AG20443 (cell line): ENCODE measurements around the gene CLIC5.
A peak's percentile ranks its signal among the peaks of the same experiment; 100 is the strongest.

ENCODE experiments used
- DNase-seq: peaks from one replicate; pipeline ENCODE4 v3.0.0; 2012; ENCODE audit warnings: low spot score, mixed read lengths

Gene CLIC5

DNA sequence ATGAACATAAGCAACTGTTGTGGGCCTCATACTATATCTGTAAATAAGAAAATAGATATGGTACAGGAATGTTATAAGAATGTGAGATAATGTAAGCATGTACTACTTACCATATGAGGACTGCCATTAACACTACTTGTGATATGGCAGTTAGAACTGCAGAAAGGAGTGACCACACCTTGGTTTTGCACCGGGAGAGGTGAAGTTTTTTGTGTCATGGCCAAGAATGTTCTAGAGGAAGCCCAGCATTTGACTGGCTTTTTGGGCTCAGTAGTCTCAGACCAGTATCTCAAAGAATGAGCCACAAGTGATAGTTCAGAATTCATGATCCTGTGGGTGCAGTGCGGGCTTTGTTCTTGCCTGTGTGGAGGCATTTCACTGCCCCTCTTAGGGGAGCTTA, 123.5 kb downstream of the CLIC5 start:
- no peak for DNase-seq

GRCh38 chr6:45886776-45887175, 128.9 kb downstream of the CLIC5 start:
- no peak for DNase-seq

DNA sequence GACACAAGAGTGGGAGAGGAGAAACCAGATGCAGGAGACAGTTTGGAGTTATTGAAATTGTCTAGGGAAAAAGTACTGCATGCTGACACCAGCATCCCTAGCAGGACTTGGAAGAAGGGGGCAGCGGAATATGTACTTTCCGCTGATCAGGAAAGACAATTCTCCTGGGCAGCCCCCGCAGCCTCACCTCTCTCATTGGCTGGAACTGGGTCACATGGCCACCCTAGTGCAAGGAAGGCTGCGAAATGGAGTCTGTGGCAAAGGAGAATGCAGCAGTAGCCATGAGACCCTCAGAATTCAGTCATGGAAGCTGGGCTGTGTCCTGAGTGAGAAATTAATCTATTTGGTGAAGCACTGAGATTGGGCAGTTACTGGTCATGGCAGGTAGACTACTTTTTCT, 131.3 kb downstream of the CLIC5 start:
- DNase-seq = no peak

GRCh38 chr6:45882671-45883070, 133.0 kb downstream of the CLIC5 start:
- DNase-seq = no peak

DNA sequence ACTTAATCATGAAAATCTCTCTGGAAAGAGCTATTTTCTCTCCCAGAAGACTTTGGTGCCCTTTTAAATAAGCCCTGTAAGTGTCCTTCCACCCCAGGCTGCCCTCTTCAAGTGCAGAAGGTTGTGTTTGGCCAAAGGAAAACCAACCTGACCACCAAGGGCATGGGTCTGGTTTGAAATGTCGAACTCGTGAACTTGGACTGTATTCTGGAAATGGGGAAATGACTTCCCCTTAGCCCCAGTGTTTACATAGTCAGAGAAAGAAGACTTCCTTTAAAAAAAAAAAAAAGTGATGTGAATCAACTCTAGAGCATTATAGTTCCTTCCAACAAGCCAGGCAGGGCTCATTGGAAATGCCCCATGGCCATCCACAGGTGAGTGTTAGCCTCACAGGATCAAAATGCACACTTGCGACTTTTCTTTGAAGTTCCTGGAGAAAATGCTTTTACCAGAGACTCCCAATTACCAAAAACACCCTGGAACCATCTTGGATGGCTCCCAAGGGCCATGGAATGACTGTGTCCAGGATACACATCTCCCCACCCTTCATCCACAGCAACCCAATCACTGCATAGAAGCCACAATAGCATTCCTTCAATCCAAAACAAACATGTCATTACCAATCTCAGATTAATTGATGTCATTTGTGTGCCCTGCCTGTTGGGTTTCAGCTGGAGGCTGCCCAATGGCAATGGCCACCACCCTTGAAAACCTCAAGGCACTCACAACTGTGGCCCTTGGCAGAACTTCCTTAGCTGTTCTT, 133.8 kb downstream of the CLIC5 start:
- peak; percentile 17 for DNase-seq

DNA sequence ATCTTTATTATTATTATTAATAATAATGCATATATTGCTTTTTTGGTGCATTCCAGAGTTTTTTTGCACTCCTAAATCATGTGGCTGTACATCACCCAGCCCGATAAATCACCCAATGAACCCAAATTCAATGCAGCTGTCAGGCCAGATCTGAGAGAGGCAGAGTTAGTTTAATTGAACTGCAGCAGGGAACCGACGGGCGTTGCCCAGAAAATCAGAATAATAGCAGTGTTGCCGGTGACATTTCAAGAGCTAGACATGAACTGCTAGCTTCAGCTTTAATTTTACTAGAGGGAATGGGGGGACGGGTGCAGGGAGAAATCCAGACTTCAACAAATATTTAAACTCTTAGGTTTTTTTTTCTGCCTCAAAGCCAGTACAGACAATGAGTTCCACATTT, 135.0 kb downstream of the CLIC5 start:
- peak; percentile 11 for DNase-seq

- peak; percentile 68 for DNase-seq
Measured at GRCh38 chr6:45880159-45880558, 135.5 kb downstream of the CLIC5 start.

DNA sequence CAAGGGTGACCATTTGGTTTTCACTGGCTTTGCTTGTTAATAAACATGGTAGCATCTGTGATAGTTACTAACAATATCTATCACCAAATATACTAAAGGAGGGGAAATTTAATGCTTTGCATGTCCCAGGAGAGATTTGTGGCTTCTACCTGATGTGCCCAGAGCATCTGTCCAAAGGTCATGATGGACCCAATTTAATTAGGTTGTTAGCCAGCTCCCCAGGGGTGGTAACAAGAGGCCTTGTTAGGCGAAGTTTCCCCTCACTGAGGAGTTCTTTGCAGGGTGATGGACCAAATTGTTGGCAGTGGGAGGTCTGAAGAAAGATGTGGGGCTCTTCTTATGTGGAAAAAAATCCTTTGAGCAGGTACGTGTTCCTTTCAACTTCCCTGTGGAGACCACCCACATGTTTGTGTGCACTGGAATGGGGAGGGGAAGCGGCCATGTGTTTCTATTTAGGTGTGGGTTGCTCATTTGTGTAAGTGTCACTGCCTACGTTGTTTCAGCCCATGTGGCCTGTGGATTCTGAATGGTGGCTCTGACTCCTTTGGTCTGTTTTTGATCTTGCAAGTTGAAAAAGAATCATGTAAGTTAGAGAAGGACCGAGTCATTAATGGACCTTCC, 137.6 kb downstream of the CLIC5 start:
- DNase-seq = no peak

DNA sequence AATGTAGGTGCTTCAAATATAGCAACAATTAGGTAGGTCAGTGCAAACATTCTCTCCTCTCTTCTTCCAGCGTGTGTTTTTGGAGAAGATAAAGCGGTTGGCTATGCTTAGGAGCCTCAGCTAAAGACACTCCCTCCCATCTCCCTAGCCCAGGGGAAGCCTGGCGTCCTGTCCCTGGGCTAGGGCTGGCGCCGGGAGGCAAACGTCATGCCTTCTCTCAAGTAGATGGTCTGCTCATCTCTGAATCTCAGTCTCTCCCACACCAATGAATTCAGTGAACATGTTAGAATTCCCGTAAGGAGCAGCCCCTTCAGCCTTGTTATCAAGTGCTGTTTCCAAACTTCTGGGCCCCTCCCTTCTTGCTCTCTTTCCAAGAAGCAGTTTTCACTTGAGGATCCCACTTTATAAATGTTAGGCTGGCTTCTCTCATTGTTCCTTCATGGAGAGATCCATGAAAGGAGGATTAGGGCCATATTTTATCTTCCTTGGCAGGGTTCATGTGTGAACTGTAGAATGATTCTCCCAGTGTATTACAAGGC, 142.8 kb downstream of the CLIC5 start:
- no peak for DNase-seq

GRCh38 chr6:45870531-45870930, 145.1 kb downstream of the CLIC5 start:
- DNase-seq = no peak

- DNase-seq = no peak
Measured at GRCh38 chr6:45864651-45865050, 151.0 kb downstream of the CLIC5 start.

DNA sequence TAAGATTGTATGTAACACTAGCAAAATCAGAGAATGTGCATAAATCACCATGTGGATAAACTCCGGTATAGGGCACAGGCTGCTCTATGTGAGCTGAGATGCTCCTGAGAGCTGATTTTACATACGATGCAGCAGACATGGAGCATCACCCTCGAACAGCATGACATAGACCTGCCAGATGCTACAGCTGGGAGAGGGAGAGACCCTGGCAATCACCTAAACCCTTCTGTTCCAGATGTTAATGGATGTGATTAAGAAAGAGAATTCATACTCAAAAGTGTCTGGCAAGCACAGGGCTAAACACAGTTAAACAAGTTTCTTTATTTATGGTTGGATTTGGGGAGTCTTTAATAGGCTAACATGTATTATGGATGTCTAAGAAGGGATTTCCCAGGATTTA, 157.0 kb downstream of the CLIC5 start:
- DNase-seq = no peak

GRCh38 chr6:45857827-45858226, 157.8 kb downstream of the CLIC5 start:
- no peak for DNase-seq

DNA sequence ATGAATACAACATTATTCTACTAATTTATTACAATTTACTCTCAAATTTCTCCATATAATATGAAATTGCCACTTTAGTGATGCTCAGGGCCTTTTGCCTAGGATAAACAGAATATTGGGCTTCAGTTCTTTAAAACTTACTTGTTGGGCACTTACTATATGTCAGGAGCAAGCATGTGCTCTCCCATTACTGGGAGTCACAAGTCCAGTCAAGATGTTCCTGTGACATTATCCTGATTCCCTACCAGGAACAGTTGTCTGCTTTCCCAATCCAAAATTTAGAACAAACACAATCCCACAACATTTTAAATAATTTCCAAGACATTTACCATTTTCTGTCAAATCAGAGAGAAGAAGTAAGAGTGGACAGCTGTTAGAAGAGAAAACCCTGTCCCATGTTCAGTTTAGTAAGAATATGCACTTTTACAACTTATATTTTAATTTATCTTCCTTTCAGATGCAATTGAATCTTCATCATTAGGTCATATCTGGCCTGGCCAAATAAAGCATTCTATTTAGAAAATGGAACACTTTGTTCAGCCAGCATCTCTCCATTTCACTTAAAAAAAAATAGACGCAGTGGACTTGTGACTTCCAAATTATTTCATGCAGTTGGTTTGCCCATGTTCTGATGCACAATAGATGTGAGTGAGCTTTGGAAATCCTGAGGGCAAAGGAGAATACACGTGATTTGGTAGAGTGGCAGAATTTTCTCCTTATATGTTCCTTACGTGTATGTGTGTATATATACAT, 159.8 kb downstream of the CLIC5 start:
- DNase-seq = no peak

- no peak for DNase-seq
Measured at GRCh38 chr6:45854149-45854742, 161.4 kb downstream of the CLIC5 start.

GRCh38 chr6:45851034-45851400, 164.6 kb downstream of the CLIC5 start:
- no peak for DNase-seq

GRCh38 chr6:45850378-45851033, 165.2 kb downstream of the CLIC5 start:
- no peak for DNase-seq

DNA sequence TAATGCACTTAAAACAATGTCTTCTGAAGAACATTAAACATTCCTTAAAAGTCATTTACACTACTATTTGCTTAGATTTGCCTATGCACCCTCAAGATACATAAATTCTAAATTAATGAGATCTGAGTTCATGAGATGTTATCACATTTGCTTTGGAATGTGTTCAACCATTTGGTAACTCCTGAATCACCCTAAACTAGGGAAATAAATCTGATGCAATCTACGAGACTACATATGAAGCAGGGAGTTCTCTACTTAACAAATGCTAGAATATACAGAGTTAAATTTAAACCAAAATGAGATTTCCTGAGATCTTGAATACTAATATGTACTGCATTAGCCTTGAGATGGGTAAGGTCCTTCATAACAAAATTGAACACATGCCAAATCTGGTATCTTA, 170.1 kb downstream of the CLIC5 start:
- no peak for DNase-seq

DNA sequence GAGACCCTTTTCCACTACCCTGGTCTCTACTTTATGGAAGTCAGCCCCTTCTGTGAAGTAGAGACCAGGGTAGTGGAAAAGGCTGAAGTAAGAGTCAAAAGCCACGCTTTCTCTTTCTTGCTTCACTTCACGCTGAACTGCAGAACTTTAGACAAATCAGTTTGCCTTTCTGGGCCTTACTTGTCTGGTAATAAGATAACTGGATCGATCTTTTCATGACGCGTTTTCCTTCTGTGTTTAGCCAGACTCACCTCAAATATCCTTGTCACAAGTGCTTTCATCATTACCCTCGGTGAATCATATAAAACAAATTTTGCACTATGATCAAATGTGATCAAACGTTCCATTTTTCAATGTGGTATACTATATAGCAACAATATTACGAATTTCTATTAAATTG, 170.7 kb downstream of the CLIC5 start:
- DNase-seq = no peak

DNA sequence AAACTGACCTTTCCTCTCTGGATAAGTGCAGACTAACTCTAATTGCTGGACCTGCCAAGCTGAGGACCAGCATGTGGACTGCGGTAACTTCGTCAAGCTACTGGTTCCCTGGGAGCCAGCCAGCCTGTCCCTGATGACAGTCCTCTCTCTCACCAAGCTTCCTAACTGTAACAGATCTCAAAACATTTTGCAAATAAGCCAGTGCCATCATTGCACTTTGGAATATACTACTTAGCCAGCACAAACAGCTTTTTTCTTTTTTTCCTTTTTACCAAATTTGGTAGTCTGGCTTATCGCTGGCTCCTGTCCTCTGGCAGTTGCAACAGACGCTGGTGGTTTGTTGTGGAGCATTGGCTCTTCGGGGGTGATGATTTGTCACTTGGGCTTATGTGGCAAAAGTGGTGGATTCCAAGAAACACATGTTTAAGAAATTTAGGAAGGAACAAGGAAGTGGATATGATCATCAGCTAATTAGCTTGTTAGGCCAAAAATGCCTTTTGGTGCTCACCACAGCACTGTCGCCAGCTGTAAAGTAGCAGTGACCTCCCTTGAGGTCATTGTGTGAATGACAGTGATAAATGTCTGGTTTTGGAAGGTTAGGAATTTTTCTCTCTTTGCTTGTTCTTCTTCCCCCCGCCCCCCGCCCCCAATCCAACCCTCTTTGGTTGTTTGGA, 171.7 kb downstream of the CLIC5 start:
- DNase-seq = peak; percentile 74

DNA sequence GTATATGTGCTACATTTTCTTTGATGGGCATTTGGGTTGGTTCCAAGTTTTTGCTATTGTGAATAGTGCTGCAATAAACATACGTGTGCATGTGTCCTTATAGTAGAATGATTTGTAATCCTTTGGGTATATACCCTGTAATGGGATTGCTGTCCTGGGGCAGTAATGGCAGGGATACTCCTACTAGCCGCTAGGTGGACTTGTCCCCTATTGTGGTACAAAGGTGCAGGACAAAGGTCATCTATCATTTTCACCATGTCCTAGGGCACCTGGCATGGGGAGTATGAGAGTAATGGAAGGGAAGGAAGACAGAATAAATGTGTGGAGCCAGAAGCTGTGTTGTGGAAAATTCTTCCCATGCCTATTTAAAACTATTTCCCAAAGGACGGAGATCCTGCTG, 174.6 kb downstream of the CLIC5 start:
- no peak for DNase-seq
